Ascending aorta (tissue), 2 donors: ENCODE measurements around the gene GGA1. TPM values are rescaled to one million over a fixed set of nuclear protein-coding genes. Genes with fewer than 3 reads are reported as not detected.

Source experiments
- DNase-seq, 2 donors: peaks; one replicate each; pipeline ENCODE4 v3.0.0-alpha.2; 2019; ENCODE audit warnings: low spot score in 2 of 2
- H3K27ac ChIP-seq, 2 donors: fragments of 200-600 bp; sonication (generic); one replicate each; pipeline ENCODE4 v1.5.1; 2016 to 2017; ENCODE audit warnings: mild to moderate bottlenecking in 1 of 2
- H3K27me3 ChIP-seq: fragments of 200-600 bp; sonication (generic); one replicate; pipeline ENCODE4 v1.5.1; 2017
- H3K36me3 ChIP-seq, 2 donors: fragments of 200-600 bp; sonication (generic); one replicate each; pipeline ENCODE4 v1.5.1; 2016
- H3K4me1 ChIP-seq, 2 donors: fragments of 200-600 bp; sonication (generic); one replicate each; pipeline ENCODE4 v1.5.1; 2016 to 2017; ENCODE audit warnings: mild to moderate bottlenecking in 1 of 2
- H3K4me3 ChIP-seq, 2 donors: fragments of 200-600 bp; sonication (generic); one replicate each; pipeline ENCODE4 v1.5.1; 2016 to 2017; ENCODE audit warnings: mild to moderate bottlenecking in 1 of 2
- H3K9me3 ChIP-seq, 2 donors: fragments of 200-600 bp; sonication (generic); one replicate each; pipeline ENCODE4 v1.5.1; 2016
- intact Hi-C: fragments of 100-400 bp; cut with DNase I; formaldehyde crosslinking; loops from one replicate; pipeline ENCODE4 v1.15.1; 2023
- total RNA-seq: library from RNA; depleted of rRNA; stranded (reverse); fragments of >200 nt; gene quantifications from one replicate; pipeline ENCODE4 v1.1.0, GENCODE V29; 2016
- TF ChIP-seq, protein P1 (sequence below), 3 experiments: fragments of 200-600 bp in 2 of 3; fragments of 450-650 bp in 1 of 3; sonication (generic) in 2 of 3; IDR thresholded peaks; one replicate each; pipeline ENCODE4 v1.5.1; 2016 to 2019; ENCODE audit warnings: antibody characterized with exemption in 3 of 3, mild to moderate bottlenecking in 1 of 3, moderate library complexity in 1 of 3

The GGA1 gene, protein sequence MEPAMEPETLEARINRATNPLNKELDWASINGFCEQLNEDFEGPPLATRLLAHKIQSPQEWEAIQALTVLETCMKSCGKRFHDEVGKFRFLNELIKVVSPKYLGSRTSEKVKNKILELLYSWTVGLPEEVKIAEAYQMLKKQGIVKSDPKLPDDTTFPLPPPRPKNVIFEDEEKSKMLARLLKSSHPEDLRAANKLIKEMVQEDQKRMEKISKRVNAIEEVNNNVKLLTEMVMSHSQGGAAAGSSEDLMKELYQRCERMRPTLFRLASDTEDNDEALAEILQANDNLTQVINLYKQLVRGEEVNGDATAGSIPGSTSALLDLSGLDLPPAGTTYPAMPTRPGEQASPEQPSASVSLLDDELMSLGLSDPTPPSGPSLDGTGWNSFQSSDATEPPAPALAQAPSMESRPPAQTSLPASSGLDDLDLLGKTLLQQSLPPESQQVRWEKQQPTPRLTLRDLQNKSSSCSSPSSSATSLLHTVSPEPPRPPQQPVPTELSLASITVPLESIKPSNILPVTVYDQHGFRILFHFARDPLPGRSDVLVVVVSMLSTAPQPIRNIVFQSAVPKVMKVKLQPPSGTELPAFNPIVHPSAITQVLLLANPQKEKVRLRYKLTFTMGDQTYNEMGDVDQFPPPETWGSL
- 53.5 TPM for total RNA-seq

- Histone ChIP-seq H3K4me1 (peaks cover 5 to 37% of the 10 kb centered on the region in 2 donors), H3K27me3 (no peaks in the 10 kb centered on the region), H3K27ac (peak within 1 kb of the TSS; percentile 92 to 94), H3K4me3 (peak within 1 kb of the TSS; percentile 79 to 81), H3K36me3 (no peaks in the 10 kb centered on the region), H3K9me3 (no peaks in the 10 kb centered on the region)
- peak; percentile 94 to 97 for DNase-seq
- TF ChIP-seq, protein P1, sequence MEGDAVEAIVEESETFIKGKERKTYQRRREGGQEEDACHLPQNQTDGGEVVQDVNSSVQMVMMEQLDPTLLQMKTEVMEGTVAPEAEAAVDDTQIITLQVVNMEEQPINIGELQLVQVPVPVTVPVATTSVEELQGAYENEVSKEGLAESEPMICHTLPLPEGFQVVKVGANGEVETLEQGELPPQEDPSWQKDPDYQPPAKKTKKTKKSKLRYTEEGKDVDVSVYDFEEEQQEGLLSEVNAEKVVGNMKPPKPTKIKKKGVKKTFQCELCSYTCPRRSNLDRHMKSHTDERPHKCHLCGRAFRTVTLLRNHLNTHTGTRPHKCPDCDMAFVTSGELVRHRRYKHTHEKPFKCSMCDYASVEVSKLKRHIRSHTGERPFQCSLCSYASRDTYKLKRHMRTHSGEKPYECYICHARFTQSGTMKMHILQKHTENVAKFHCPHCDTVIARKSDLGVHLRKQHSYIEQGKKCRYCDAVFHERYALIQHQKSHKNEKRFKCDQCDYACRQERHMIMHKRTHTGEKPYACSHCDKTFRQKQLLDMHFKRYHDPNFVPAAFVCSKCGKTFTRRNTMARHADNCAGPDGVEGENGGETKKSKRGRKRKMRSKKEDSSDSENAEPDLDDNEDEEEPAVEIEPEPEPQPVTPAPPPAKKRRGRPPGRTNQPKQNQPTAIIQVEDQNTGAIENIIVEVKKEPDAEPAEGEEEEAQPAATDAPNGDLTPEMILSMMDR (IDR thresholded peaks at IDR 0.05), result peak in 1 of 3 experiments; percentile 13
- intact Hi-C loops, result loop anchor here (1.0 to 5.0 kb wide), 3 partner anchors 47 to 68 kb away; no protein-coding TSS in a partner anchor
Observed at GRCh38 chr22:37608477-37609239, at the start of gene GGA1. GGA1 (plus strand) TSS chr22:37608834; CDS start chr22:37608861, 27 bp downstream.

GRCh38 chr22:37559521-37559900 is 49.1 kb upstream of the GGA1 start:
- Histone ChIP-seq H3K4me3 (peak overlapping the region; percentile 84 to 95), H3K27ac (peak overlapping the region; percentile 98 to 99), H3K4me1 (peaks cover 23 to 35% of the 10 kb centered on the region in 2 donors)

DNA sequence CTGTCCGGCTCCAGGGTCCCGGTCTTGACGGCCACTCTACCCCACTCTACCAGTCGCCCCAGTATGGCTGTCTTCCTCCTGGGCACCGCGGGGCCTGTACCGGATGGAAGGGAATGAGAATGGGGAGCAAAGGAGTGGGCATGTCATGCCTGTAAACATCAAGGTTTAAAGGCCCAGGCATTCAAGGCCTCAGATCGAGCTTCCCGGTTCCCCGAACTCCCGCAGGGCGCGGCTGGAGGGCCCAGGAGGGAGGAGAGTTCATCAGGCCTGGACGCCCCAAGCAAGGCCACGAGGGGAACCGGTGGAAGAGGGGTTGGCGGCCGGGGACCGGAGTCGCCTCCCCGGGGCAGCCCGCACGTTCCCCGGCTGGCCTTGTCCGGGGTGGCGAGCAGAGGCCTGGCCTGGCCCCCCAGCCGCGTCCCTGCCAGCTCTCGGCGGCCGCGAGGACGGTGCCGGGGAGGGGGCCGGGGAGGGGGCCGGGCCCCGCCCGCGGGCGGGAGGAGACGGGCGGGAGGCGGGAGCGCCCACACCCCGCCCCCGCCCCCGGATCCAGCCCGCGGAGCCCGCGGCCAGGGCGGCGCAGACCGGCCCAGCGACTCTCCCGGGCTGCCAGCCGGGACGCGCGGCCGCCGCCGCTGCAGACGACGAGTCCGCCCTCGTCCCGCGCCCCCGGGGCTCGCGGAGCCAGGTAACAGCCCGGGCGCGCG is 48.6 kb upstream of the GGA1 start, which contains the start of gene CDC42EP1:
Gene CDC42EP1 (plus strand): TSS at position 580 of the 707 bp plus-strand sequence. CDS start 5,870 bp downstream, outside the sequence.
- Histone ChIP-seq H3K36me3 (no peaks in the 10 kb centered on the region), H3K27me3 (no peaks in the 10 kb centered on the region), H3K4me1 (peaks cover 27 to 39% of the 10 kb centered on the region in 2 donors), H3K4me3 (peak within 1 kb of the TSS; percentile 84 to 95), H3K9me3 (no peaks in the 10 kb centered on the region), H3K27ac (peak within 1 kb of the TSS; percentile 98 to 99)
- intact Hi-C loops, result loop anchor here (1.0 to 5.0 kb wide), 3 partner anchors 11 to 1972 kb away; partner anchors contain the start of genes LGALS1 and RPS19BP1
- DNase-seq, result peak in 1 of 2 donors; percentile 76
- TF ChIP-seq, protein P1 (IDR thresholded peaks at IDR 0.05), result no peak

More at GRCh38 chr22:37559521-37559900, 49.1 kb upstream of the GGA1 start:
- TF ChIP-seq, protein P1 (IDR thresholded peaks at IDR 0.05), result no peak
- intact Hi-C loops, result no loop called here
- Histone ChIP-seq H3K9me3 (no peaks in the 10 kb centered on the region), H3K27me3 (no peaks in the 10 kb centered on the region), H3K36me3 (no peaks in the 10 kb centered on the region)
- DNase-seq, result no peak

- peaks cover 32 to 45% of the 10 kb centered on the region in 2 donors for H3K4me1 ChIP-seq
- intact Hi-C loops, result loop anchor here (1.0 to 5.0 kb wide), 5 partner anchors 11 to 1972 kb away; partner anchors contain the start of genes GGA1, LGALS1 and RPS19BP1
- no peaks in the 10 kb centered on the region for H3K9me3 ChIP-seq
Observed at GRCh38 chr22:37560608-37561211, 47.9 kb upstream of the GGA1 start.

More at GRCh38 chr22:37560608-37561211, 47.9 kb upstream of the GGA1 start:
- TF ChIP-seq, protein P1 (IDR thresholded peaks at IDR 0.05), result no peak
- peak in 1 of 2 donors; percentile 80 for DNase-seq
- Histone ChIP-seq H3K27me3 (no peaks in the 10 kb centered on the region), H3K4me3 (peak overlapping the region; percentile 84 to 95), H3K27ac (peak overlapping the region; percentile 98 to 99), H3K36me3 (no peaks in the 10 kb centered on the region)
